Measurements from ENCODE around the gene CDK14. TPM values are rescaled to one million over a fixed set of nuclear protein-coding genes. Genes with fewer than 3 reads are reported as not detected.

Gene CDK14
- total RNA-seq, 1 experiment from 2014 or later = 57.9 TPM

- peak; percentile 95 for ATAC-seq
- peaks cover 18% of the 10 kb centered on the region for H3K4me1 Mint-ChIP-seq
- no peaks in the 10 kb centered on the region for H3K27me3 Mint-ChIP-seq (ENCODE audit: low read depth)
- CTCF ChIA-PET = interaction anchor here (1.0 to 1.3 kb wide), 2 partner anchors 110 to 363 kb away, joined by 3 read pairs; no protein-coding TSS in a partner anchor
- H3K4me3 Mint-ChIP-seq = no peak overlapping the region
- peaks cover 20% of the 10 kb centered on the region for H3K36me3 Mint-ChIP-seq
- no peak for TF ChIP-seq HMGA2 (CRISPR knock-in tag; IDR thresholded peaks at IDR 0.05)
- TF ChIP-seq CREM (CRISPR knock-in tag; IDR thresholded peaks at IDR 0.05) = no peak
- TF ChIP-seq AFF4 (CRISPR knock-in tag; IDR thresholded peaks at IDR 0.05; ENCODE audit: borderline replicate concordance) = no peak
- no peak for TF ChIP-seq TEAD4 (CRISPR knock-in tag; IDR thresholded peaks at IDR 0.05)
- TF ChIP-seq ARID4B (CRISPR knock-in tag; IDR thresholded peaks at IDR 0.05; ENCODE audit: borderline replicate concordance) = no peak
- no peak for TF ChIP-seq ATF6 (CRISPR knock-in tag; IDR thresholded peaks at IDR 0.05)
- TF ChIP-seq E2F4 (CRISPR knock-in tag; IDR thresholded peaks at IDR 0.05; ENCODE audit: borderline replicate concordance, low read depth) = no peak
- TF ChIP-seq ZNF281 (CRISPR knock-in tag; IDR thresholded peaks at IDR 0.05) = no peak
- TF ChIP-seq NFATC4 (CRISPR knock-in tag; IDR thresholded peaks at IDR 0.05) = no peak
- peaks cover 24% of the 10 kb centered on the region for H3K9me3 Mint-ChIP-seq
- peak overlapping the region; percentile 79 for H3K27ac Mint-ChIP-seq
- DNase-seq (ENCODE audit: low spot score) = no peak
- POLR2A ChIA-PET = interaction anchor here (0.6 kb wide), 1 partner anchor 19 kb away, joined by 10 read pairs; no protein-coding TSS in a partner anchor
Observed at GRCh38 chr7:90817846-90818245, 221.7 kb downstream of the CDK14 start.

- POLR2A ChIA-PET = interaction anchor here (0.6 kb wide), 1 partner anchor 19 kb away, joined by 10 read pairs; no protein-coding TSS in a partner anchor
- no peak for ATAC-seq
- peak overlapping the region; percentile 79 for H3K27ac Mint-ChIP-seq
- H3K27me3 Mint-ChIP-seq (ENCODE audit: low read depth) = no peaks in the 10 kb centered on the region
- DNase-seq (ENCODE audit: low spot score) = no peak
- H3K4me1 Mint-ChIP-seq = peaks cover 18% of the 10 kb centered on the region
- H3K9me3 Mint-ChIP-seq = peaks cover 24% of the 10 kb centered on the region
- peaks cover 20% of the 10 kb centered on the region for H3K36me3 Mint-ChIP-seq
- no peak overlapping the region for H3K4me3 Mint-ChIP-seq
- CTCF ChIA-PET = interaction anchor here (0.7 to 1.3 kb wide), 3 partner anchors 110 to 1153 kb away, joined by 3 to 4 read pairs (median 3); no protein-coding TSS in a partner anchor
- TF ChIP-seq NR1H2 (CRISPR knock-in tag; IDR thresholded peaks at IDR 0.05) = no peak
- no peak for TF ChIP-seq FOXP1 (CRISPR knock-in tag; IDR thresholded peaks at IDR 0.05; ENCODE audit: borderline replicate concordance)
- TF ChIP-seq NFE2L1 (CRISPR knock-in tag; IDR thresholded peaks at IDR 0.05) = no peak
- no peak for TF ChIP-seq SMAD4 (CRISPR knock-in tag; IDR thresholded peaks at IDR 0.05)
- TF ChIP-seq SOX15 (CRISPR knock-in tag; IDR thresholded peaks at IDR 0.05) = no peak
- TF ChIP-seq TEAD4 (CRISPR knock-in tag; IDR thresholded peaks at IDR 0.05) = no peak
- no peak for TF ChIP-seq TCF7 (CRISPR knock-in tag; IDR thresholded peaks at IDR 0.05; ENCODE audit: low read depth)
- no peak for TF ChIP-seq ZNF671 (CRISPR knock-in tag; IDR thresholded peaks at IDR 0.05)
- no peak for TF ChIP-seq ZNF121 (CRISPR knock-in tag; IDR thresholded peaks at IDR 0.05)
- no peak for TF ChIP-seq MYBL2 (CRISPR knock-in tag; IDR thresholded peaks at IDR 0.05)
Observed at GRCh38 chr7:90818341-90818740, 222.2 kb downstream of the CDK14 start.
